Measurements from ENCODE around the gene SHROOM3. TPM values are rescaled to one million over a fixed set of nuclear protein-coding genes. Genes with fewer than 3 reads are reported as not detected.

Gene SHROOM3
- total RNA-seq, 1 experiment from 2014 or later = 27.6 TPM

- no peak overlapping the region for H3K27ac Mint-ChIP-seq
- Histone ChIP-seq H2BK12ac (ENCODE audit: insufficient read length, low read depth, low read length) (no peak overlapping the region), H3K4me2 (ENCODE audit: insufficient read depth, insufficient read length, low read length) (no peak overlapping the region), H3K9ac (ENCODE audit: extremely low read depth, insufficient read length, low read length) (no peak overlapping the region), H3K27me3 (ENCODE audit: insufficient read depth, low read length) (no peaks in the 10 kb centered on the region), H3K56ac (ENCODE audit: insufficient read length, low read depth, low read length) (no peak overlapping the region), H2AFZ (ENCODE audit: low read length) (no peak overlapping the region), H3K27ac (ENCODE audit: insufficient read length, low read depth, low read length) (no peak overlapping the region), H3K4ac (ENCODE audit: low read depth, low read length) (no peak overlapping the region), H2BK20ac (ENCODE audit: low read depth, low read length, poor library complexity, severe bottlenecking) (no peak overlapping the region), H3K79me2 (ENCODE audit: insufficient read depth, low read length) (no peaks in the 10 kb centered on the region), H2BK15ac (ENCODE audit: low read depth, low read length) (no peak overlapping the region), H2AK5ac (ENCODE audit: insufficient read length, low read length) (no peak overlapping the region), H3K23me2 (ENCODE audit: insufficient read length, low read depth, low read length, poor library complexity, severe bottlenecking) (no peaks in the 10 kb centered on the region), H3K23ac (ENCODE audit: insufficient read length, low read depth, low read length) (no peak overlapping the region), H4K5ac (ENCODE audit: insufficient read length, low read depth, low read length) (no peak overlapping the region), H3K14ac (ENCODE audit: insufficient read depth, low read length) (no peak overlapping the region), H2BK120ac (ENCODE audit: low read depth, low read length, poor library complexity, severe bottlenecking) (no peak overlapping the region), H4K91ac (ENCODE audit: insufficient read length, low read depth, low read length) (no peak overlapping the region), H3T11ph (ENCODE audit: low read length) (no peak overlapping the region), H3K18ac (ENCODE audit: insufficient read length, low read depth, low read length) (no peak overlapping the region), H4K8ac (replicated peaks; ENCODE audit: insufficient read length, low read depth, low read length) (no peak overlapping the region), H4K20me1 (ENCODE audit: control insufficient read depth, insufficient read depth, insufficient read length) (no peaks in the 10 kb centered on the region), H3K9me3 (ENCODE audit: control insufficient read depth, low read depth, low read length) (no peaks in the 10 kb centered on the region), H3K79me1 (ENCODE audit: insufficient read depth, low read depth, low read length, poor library complexity, severe bottlenecking) (no peaks in the 10 kb centered on the region), H3K4me1 (ENCODE audit: insufficient read depth, low read length) (peaks cover 9% of the 10 kb centered on the region), H2BK5ac (ENCODE audit: insufficient read length, low read length) (no peak overlapping the region)
- peaks cover 32 to 38% of the 10 kb centered on the region in 2 experiments for H3K4me1 Mint-ChIP-seq
- no peaks in the 10 kb centered on the region for H3K36me3 Mint-ChIP-seq (ENCODE audit: insufficient read depth in 1 of 3, low read depth in 3 of 3)
- no peak for DNase-seq
- TF ChIP-seq, protein P1, sequence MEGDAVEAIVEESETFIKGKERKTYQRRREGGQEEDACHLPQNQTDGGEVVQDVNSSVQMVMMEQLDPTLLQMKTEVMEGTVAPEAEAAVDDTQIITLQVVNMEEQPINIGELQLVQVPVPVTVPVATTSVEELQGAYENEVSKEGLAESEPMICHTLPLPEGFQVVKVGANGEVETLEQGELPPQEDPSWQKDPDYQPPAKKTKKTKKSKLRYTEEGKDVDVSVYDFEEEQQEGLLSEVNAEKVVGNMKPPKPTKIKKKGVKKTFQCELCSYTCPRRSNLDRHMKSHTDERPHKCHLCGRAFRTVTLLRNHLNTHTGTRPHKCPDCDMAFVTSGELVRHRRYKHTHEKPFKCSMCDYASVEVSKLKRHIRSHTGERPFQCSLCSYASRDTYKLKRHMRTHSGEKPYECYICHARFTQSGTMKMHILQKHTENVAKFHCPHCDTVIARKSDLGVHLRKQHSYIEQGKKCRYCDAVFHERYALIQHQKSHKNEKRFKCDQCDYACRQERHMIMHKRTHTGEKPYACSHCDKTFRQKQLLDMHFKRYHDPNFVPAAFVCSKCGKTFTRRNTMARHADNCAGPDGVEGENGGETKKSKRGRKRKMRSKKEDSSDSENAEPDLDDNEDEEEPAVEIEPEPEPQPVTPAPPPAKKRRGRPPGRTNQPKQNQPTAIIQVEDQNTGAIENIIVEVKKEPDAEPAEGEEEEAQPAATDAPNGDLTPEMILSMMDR (conservative IDR thresholded peaks at IDR 0.05) = no peak
- H3K9me3 Mint-ChIP-seq = no peaks in the 10 kb centered on the region; a peak in 1 of 5 replicates
- H3K27me3 Mint-ChIP-seq (ENCODE audit: low read depth) = no peaks in the 10 kb centered on the region; the same call in 1 of the 2 replicates
- H3K4me3 Mint-ChIP-seq = no peak overlapping the region
Observed at GRCh38 chr4:76614589-76614988, 179.6 kb downstream of the SHROOM3 start.
